ENCODE results near the gene FGR. TPM values are rescaled to one million over a fixed set of nuclear protein-coding genes. Genes with fewer than 3 reads are reported as not detected.
A peak's percentile ranks its signal among the peaks of the same experiment; 100 is the strongest.

Gene FGR
- polyA plus RNA-seq, 1 donor (not counting 4 experiments of a cell fraction or from before 2014, with no cell fraction given), result 0.04 TPM

GRCh38 chr1:27646676-27647075, 11.7 kb upstream of the FGR start:
- no peaks in the 10 kb centered on the region for H4K20me1 ChIP-seq (ENCODE audit: control insufficient read depth, extremely low read depth, insufficient read depth, low read length)
- H3K9ac ChIP-seq (ENCODE audit: control insufficient read depth, extremely low read depth, insufficient read depth, low read length), result no peak overlapping the region
- no peak overlapping the region for H3K27ac ChIP-seq (ENCODE audit: control insufficient read depth, insufficient read depth, low read length)
- H3K4me1 ChIP-seq (ENCODE audit: control insufficient read depth, extremely low read depth, insufficient read depth, low read length), result peaks cover 24% of the 10 kb centered on the region
- H2AFZ ChIP-seq (ENCODE audit: control insufficient read depth, low read length), result no peak overlapping the region
- H3K79me2 ChIP-seq (ENCODE audit: control insufficient read depth, insufficient read depth, low read length), result no peaks in the 10 kb centered on the region
- H3K9me1 ChIP-seq (ENCODE audit: control insufficient read depth, extremely low read depth, insufficient read depth, low read length), result no peaks in the 10 kb centered on the region
- no peak overlapping the region for H3K4me3 ChIP-seq (ENCODE audit: control insufficient read depth in 2 of 3, extremely low read depth in 1 of 3, insufficient read depth in 2 of 3, low read depth in 1 of 3, low read length in 3 of 3)
- no peaks in the 10 kb centered on the region for H3K9me3 ChIP-seq (ENCODE audit: control insufficient read depth, low read depth, low read length)
- no peaks in the 10 kb centered on the region for H3K36me3 ChIP-seq (ENCODE audit: control insufficient read depth in 2 of 2, extremely low read depth in 1 of 2, insufficient read depth in 2 of 2, low read length in 2 of 2)
- H3K4me2 ChIP-seq (ENCODE audit: control insufficient read depth, extremely low read depth, insufficient read depth, low read depth, low read length), result no peak overlapping the region
- no peak for TF ChIP-seq CTCF (optimal IDR thresholded peaks at IDR 0.05 in 1 of 3, IDR thresholded peaks at IDR 0.05 in 1 of 3, conservative IDR thresholded peaks at IDR 0.05 in 1 of 3; ENCODE audit: extremely low read depth in 1 of 3, insufficient read depth in 2 of 3, low read length in 3 of 3)
- TF ChIP-seq EZH2 (IDR thresholded peaks at IDR 0.05; ENCODE audit: low read length), result no peak
- H3K27me3 ChIP-seq (ENCODE audit: control insufficient read depth, extremely low read depth, insufficient read depth, low read length), result no peaks in the 10 kb centered on the region
- dilution Hi-C loops (cut with MboI; ENCODE audit: extremely low pct_ligation_motif_present, low sequenced_read_pairs), result no loop called here
- peak; percentile 70 for DNase-seq (ENCODE audit: low read depth, low spot score)
- peak; percentile 79 for FAIRE-seq

DNA sequence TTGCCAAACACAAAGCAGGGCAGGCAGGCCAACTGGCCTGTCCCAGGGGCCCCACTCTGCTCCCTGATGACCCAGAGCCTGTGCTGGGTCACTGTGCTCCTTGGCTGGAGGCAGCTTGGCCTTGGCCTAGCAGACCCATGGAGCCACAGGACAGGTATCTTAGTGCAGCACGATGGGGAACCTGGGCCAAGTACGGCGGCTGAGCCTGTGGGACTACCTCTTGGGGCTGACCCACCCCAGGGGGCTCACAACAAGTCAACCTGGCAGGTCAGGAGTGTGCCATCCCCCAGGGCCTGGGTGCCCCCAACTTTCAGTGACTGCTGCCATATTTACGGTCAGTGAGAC, 10.1 kb upstream of the FGR start:
- Histone ChIP-seq H3K4me2 (ENCODE audit: control insufficient read depth, extremely low read depth, insufficient read depth, low read depth, low read length) (no peak overlapping the region), H3K27me3 (ENCODE audit: control insufficient read depth, extremely low read depth, insufficient read depth, low read length) (no peaks in the 10 kb centered on the region), H3K79me2 (ENCODE audit: control insufficient read depth, insufficient read depth, low read length) (no peaks in the 10 kb centered on the region), H3K27ac (ENCODE audit: control insufficient read depth, insufficient read depth, low read length) (no peak overlapping the region), H3K4me3 (ENCODE audit: control insufficient read depth in 2 of 3, extremely low read depth in 1 of 3, insufficient read depth in 2 of 3, low read depth in 1 of 3, low read length in 3 of 3) (no peak overlapping the region), H3K9me1 (ENCODE audit: control insufficient read depth, extremely low read depth, insufficient read depth, low read length) (no peaks in the 10 kb centered on the region), H3K9me3 (ENCODE audit: control insufficient read depth, low read depth, low read length) (no peaks in the 10 kb centered on the region), H3K4me1 (ENCODE audit: control insufficient read depth, extremely low read depth, insufficient read depth, low read length) (peaks cover 12% of the 10 kb centered on the region), H3K9ac (ENCODE audit: control insufficient read depth, extremely low read depth, insufficient read depth, low read length) (no peak overlapping the region), H4K20me1 (ENCODE audit: control insufficient read depth, extremely low read depth, insufficient read depth, low read length) (no peaks in the 10 kb centered on the region), H2AFZ (ENCODE audit: control insufficient read depth, low read length) (no peak overlapping the region), H3K36me3 (ENCODE audit: control insufficient read depth in 2 of 2, extremely low read depth in 1 of 2, insufficient read depth in 2 of 2, low read length in 2 of 2) (no peaks in the 10 kb centered on the region)
- FAIRE-seq (no peak), DNase-seq (ENCODE audit: low read depth, low spot score) (no peak)
- TF ChIP-seq EZH2 (IDR thresholded peaks at IDR 0.05; ENCODE audit: low read length) (no peak), CTCF (optimal IDR thresholded peaks at IDR 0.05 in 1 of 3, IDR thresholded peaks at IDR 0.05 in 1 of 3, conservative IDR thresholded peaks at IDR 0.05 in 1 of 3; ENCODE audit: extremely low read depth in 1 of 3, insufficient read depth in 2 of 3, low read length in 3 of 3) (no peak)
- dilution Hi-C loops (cut with MboI; ENCODE audit: extremely low pct_ligation_motif_present, low sequenced_read_pairs), result no loop called here

Data from keratinocyte (primary cell).